ENCODE data around the gene ALG11.
"Not testable (repeated sequence)": the region's sequence is repeated elsewhere in the genome, so short reads cannot be mapped to it uniquely, and the experiment has no call there.

GRCh38 chr13:52061064-52061463 lies 48.9 kb downstream of the ALG11 start:
- TF ChIP-seq CTCF (conservative IDR thresholded peaks at IDR 0.05 in 1 of 2, IDR thresholded peaks at IDR 0.05 in 1 of 2; ENCODE audit: low read depth in 1 of 2, low read length in 2 of 2); EZH2 (IDR thresholded peaks at IDR 0.05; ENCODE audit: low read length, missing control alignments): not testable (repeated sequence)
